Measurements from ENCODE around the gene PLCE1.
"Not testable (repeated sequence)": the region's sequence is repeated elsewhere in the genome, so short reads cannot be mapped to it uniquely, and the experiment has no call there.

The PLCE1 gene

DNA sequence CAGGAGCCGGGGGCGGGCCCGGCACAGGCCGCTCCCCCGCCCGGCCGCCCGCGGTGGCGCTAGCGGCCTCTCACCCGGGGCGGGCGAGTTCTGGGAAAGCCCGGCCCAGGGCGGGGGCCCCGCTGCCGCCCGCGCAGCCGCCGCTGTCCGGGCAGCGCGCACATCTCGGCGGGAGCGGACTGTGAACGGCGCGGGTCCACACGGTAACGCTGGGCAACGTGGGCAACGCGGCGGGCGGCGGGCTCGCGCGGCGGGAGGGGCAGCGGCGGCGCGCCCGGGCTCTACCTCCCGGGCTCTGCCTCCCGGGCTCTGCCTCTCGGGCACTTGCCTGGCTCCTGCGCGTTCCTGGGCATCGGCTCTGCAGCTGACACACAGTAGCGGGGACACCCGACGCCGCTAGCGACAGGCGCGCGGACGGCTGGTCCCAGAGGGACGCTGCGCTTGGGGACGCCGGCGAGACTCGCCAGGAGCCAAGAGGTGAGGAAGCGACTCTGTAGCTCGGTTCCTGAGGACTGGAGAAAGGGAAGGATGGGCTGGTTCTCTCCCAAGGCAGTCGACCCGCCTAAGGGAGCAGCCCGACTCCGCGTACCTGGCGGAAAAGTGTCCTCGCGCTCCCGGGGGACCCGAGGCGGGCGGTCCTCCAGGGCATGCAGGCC is at the start of gene PLCE1:
TSS of gene PLCE1 (plus strand) at position 150 of the 656 bp plus-strand sequence. CDS start 37,116 bp downstream, outside the sequence.
- no peak for DNase-seq

DNA sequence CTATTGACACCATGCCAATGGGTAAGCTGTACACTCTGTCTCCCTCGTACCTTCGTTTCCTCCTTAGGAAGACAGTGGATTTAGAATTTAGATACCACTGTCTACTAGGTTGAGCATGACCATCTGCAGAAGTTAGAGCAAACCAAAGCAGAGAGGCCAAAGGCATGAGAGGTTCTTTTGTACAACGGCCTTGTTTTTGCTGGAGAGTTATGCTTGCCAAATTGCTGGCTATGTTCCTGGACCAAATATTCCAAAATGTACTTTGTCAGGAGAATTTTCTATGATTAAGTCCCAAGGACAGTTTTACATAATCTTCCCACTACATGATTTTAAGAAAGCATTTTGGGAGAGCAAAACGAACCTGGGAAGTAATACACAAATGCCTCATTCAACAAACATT is 47.9 kb upstream of the PLCE1 start:
- DNase-seq, result no peak

DNA sequence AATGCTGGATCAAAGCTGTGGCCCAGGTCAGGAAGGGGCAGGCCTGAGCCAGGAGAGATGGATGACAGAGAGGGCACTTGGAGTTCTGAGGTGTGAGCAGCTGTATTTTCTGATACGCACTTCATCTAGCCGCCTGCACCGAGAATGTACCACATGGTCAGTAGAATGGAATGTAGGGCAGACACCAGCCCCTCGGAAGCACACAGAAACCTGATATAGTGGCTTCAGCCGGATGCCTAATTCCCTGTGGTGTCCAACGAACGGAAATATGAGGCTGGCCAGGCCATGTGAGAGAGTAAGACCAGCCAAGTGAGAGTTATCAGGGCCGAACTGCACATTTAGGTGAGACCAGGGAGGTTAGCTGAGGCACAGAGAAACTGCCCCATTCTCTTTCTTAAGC is 46.7 kb upstream of the PLCE1 start:
- DNase-seq, result no peak

DNA sequence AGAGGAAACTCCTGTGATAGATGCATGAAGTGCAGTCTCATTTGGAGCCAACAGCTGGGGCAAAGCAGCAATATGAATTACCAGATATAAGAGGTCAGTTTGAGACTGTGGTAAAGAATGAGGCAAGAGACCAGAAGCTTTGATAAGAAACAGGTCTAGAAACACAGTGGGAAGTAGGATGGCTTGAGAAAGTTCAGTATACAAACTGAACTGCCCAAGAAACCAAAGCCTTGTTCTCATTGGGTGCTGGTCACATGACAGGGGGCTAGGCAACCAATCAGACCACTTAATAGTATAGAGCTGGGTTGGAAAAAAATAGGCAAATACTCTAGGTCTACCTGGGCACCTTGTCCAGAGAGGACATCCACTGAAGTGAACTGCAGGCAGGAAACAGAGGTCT is 46.2 kb upstream of the PLCE1 start:
- DNase-seq, result no peak

DNA sequence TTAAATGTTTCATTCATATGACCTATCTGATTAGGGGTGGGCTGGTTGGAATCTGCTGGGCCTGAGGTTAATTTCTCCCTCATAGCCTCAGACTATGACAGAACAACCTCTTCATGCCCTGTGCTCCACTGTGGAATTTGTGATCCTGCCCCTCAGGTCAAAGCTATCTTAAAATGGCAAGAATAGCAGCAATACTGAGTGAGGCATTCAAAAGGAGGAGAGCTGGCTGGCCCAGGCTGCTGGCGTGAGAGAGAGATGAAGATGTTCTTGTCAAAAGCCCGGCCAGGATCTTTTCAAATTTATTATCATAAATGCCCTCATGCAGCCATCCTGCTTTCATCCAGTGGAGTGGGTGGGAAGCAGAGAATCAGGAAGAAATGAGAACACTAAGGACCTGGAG is 41.8 kb upstream of the PLCE1 start:
- DNase-seq, result no peak

DNA sequence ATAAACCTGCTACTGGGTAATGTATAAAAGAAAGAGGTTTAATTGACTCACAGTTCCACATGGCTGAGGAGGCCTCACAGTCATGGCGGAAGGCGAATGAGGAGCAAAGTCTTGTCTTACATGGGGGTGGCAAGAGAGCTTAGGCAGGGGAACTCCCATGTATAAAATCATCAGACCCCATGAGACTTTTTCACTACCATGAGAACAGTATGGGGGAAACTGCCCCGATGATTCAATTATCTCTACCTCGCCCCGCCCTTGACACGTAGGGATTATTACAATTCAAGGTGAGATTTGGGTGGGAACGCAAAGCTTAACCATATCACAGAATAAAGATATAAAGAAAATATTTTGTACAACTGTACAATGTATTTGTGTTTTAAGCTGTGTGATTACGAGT is 39.4 kb upstream of the PLCE1 start:
- no peak for DNase-seq

- no peak for DNase-seq
These were observed 38.9 kb upstream of the PLCE1 start for GRCh38 chr10:93954726-93955363.

DNA sequence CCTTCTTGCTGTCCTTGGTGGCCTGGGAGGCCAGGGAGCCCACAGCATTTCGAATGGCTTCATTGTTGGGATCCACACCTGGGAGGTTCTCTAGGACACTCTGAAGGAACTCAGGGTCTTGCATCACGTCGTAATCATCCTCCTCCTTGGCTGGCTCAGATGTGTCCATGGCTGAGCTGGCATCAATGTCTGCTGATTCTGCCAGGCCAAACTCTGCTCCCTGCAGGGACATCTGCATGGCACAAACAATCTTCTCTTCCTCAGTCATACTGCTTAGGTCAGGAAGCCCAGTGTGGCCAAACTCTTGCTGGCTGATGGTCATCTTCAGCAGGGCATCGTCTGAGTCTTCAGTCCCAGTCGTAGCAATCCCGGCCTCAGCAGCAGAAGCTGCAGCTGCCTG is 34.9 kb upstream of the PLCE1 start:
- no peak for DNase-seq

- not testable (repeated sequence) for DNase-seq
These were observed 32.7 kb upstream of the PLCE1 start for GRCh38 chr10:93960988-93961387.

- DNase-seq, result no peak
These were observed 30.8 kb upstream of the PLCE1 start for GRCh38 chr10:93962973-93963372.

GRCh38 chr10:93963434-93963833 is 30.3 kb upstream of the PLCE1 start:
- no peak for DNase-seq

DNA sequence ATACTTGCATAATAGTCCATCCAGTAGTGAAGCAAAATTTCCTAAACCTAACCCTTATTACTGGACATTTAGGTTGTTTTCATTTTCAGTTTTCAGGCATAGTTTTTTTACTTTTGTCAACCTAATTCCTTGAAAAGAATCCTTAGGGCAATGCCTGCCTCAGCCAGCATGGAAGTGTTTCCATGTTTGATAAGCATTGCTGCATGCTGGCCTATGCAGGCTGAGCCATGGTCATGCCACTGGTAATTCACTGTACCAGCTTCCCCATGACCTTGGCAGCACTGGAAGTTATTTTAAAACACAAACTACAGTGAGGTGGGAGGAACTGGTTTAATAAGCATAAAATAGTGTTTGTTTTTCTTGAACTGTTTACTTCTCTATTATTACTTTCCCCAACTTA is 27.8 kb upstream of the PLCE1 start:
- no peak for DNase-seq

DNA sequence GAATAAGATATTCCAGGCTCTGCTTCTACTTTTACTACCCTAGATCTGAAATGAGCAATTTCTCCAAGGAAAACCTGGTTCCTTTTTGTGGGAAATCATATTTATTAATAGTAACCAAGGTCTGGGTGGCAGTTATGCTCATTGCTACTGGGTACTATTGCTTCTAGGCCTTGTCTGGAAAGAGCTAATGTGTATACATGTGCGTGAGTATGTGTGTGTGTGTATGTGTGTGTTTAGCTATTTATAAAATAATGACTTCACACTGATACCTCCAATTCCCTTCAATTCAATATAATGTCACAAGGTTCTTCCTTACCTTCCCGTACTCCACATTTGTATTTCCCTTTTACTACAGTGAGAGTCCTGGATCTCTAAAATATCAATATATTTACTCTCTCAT is 26.0 kb upstream of the PLCE1 start:
- DNase-seq, result no peak

GRCh38 chr10:93968540-93968945 is 25.2 kb upstream of the PLCE1 start:
- DNase-seq, result no peak

DNA sequence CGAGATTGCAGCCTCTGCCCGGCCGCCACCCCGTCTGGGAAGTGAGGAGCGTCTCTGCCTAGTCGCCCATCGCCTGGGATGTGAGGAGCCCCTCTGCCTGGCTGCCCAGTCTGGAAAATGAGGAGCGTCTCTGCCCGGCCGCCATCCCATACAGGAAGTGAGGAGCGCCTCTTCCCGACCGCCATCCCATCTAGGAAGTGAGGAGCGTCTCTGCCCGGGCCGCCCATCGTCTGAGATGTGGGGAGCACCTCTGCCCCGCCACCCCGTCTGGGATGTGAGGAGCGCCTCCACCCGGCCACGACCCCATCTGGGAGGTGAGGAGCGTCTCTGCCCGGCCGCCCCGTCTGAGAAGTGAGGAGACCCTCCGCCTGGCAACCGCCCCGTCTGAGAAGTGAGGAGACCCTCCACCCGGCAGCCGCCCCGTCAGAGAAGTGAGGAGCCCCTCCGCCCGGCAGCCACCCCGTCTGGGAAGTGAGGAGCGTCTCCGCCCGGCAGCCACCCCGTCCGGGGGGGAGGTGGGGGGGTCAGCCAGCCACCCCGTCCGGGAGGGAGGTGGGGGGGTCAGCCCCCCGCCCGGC is 23.2 kb upstream of the PLCE1 start:
- not testable (repeated sequence) for DNase-seq

GRCh38 chr10:93973748-93974445 is 19.8 kb upstream of the PLCE1 start:
- no peak for DNase-seq

GRCh38 chr10:93977442-93977841 is 16.3 kb upstream of the PLCE1 start:
- no peak for DNase-seq

DNA sequence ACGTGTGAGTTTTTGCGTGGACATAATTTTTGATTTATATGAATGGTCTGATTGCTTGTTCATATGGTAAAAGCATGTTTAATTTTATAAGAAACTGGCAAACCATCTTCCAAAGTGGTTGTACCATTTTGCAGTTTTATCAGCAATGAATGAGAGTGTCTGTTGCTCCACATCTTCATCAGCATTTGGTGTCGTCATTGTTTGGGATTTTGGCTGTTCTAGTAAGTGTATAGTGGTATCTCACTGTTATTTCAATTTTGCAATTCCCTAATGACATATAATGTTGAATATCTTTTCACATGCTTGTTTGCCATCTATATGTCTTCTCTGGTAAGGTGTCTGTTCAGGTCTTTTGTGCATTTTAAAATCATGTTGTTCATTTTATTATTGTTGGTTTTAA is 13.2 kb upstream of the PLCE1 start:
- DNase-seq, result no peak

GRCh38 chr10:93991114-93991513 is 2.6 kb upstream of the PLCE1 start:
- DNase-seq, result no peak

- DNase-seq, result no peak
These were observed 2.0 kb upstream of the PLCE1 start for GRCh38 chr10:93991596-93992284.

DNA sequence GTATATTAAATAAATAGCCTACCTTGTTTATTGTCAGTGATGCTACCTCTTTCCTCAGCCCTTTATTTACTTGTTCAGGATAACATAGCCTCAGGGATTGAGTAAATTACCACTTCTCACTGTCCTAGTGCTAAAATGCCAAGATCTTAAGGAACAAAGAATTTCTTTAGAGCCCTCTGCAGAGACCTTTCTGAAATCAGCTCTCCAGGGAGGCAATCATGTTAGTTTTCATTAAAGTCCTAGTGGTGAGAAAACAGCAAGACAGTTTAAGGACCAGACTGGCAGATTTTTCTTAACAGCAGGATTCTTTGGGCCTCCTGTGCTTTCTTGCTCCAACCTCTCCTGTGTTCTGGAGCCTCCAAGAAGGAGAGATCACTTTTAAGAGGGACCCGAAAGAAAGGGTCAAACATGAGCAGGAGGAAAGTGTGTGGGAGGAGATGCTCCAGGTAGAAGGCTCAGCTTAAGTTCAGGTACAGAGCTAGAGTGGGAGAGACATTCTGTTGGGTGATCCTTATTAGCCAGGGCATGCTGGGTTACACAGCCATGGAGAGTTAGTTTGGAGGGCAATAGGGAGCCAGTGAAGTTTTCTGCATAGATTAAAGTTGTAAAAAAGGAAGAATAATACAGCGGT is 1.2 kb upstream of the PLCE1 start:
- DNase-seq, result no peak

DNA sequence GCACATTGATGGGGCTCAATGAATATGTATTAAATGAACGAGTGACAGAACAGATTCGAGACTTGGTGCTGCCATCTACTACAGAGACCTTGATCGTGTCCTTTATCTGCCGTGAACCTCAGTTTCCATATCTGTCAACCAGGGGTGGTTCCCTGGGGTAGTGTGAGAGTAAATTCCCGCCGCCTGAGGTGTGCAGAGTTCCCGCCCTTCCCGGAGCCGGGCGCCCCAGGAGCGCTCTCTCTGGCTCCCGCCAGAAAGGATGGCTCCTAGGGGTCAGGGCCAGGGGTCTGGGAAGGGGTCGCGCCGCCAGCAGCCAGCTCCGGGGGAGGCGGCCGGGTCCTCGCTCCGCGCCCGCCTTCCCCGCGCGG is 333 bp upstream of the PLCE1 start:
- no peak for DNase-seq

GRCh38 chr10:93994438-93994801 is 689 bp downstream of the PLCE1 start:
- no peak for DNase-seq

All from inflammatory macrophage treated with lipopolysaccharide for 4 hours (primary cell).